Stimulated activated CD4-positive, alpha-beta T cell treated with anti-CD3 and anti-CD28 coated beads, Interleukin-12 subunit alpha, Interleukin-12 subunit beta, amount 100 ng/mL, for 4 hours (primary cell): Measurements from ENCODE around the gene CATSPER4.

Experiments used
- DNase-seq: peaks from one replicate; pipeline ENCODE4 v3.0.0-alpha.2; 2020

Gene CATSPER4

DNA sequence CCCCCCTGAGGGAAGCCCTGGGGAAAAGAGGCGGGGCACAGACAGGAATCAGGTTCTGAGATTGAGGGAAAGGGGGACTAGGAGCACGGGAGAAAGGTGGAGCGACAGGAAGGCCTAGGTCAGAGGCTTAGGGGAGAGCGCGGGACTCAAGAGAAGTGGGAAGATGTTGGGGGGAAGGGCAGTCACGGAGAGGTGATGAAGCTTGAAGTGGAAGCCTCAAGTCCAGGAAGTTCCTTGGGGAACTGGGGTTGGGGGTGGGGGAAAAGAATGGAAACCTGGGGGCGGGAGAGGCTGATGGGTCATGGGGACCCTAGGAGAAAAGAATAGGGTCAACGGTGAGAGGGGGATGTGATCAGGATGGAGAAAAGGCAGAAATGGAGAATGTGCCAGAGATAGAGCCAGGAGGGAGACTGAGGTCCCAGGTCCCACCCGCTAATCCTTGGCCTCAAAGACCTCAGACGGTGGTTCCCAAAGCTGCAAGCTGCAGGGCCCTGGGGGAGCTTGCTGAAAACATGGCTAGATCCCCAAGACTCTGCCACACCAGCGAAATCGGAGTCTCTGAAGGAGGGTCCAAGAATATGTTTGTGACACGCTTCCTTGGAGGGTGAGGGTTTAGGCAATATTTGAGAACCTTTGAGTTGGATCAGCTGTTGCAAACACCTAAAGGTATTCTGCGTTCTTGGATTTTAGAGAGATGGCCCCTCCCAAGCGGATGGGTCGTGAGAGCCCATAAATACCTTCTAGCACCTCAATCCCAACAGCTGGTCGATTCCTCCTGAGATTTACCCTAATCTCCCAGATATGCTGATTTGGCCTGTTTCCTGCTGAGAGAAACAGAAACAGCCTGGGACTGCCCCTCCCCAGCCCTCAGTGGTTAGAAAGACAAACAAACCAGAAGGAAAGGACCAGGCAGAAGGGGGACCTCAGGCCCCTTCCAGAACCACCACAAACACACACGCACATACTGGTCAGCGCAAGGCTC lies 25.2 kb upstream of the CATSPER4 start:
- DNase-seq = no peak

DNA sequence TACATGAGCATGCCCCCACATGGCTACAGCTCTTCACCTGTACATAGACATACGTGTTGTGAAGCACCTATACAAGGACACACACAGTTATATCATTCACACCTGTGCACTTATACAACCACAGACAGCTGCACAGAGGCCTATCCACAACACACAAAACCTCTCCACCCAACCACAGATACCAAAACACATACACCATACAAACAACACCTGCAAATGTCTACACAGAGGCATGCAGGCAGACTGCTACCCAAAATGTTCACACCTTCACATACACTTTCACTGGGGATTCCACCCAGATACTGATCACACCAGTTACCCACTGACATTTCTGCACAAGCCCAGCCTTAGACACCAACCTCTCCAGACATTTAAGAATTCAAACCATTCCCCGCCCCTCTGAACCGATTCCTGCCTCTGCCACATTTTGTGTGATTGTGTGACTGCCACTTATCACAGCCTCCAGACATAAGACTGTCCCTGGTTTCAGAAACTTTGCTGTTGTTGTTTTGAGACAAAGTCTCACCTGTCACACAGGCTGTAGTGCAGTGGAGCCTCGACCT lies 23.6 kb upstream of the CATSPER4 start:
- DNase-seq = no peak

DNA sequence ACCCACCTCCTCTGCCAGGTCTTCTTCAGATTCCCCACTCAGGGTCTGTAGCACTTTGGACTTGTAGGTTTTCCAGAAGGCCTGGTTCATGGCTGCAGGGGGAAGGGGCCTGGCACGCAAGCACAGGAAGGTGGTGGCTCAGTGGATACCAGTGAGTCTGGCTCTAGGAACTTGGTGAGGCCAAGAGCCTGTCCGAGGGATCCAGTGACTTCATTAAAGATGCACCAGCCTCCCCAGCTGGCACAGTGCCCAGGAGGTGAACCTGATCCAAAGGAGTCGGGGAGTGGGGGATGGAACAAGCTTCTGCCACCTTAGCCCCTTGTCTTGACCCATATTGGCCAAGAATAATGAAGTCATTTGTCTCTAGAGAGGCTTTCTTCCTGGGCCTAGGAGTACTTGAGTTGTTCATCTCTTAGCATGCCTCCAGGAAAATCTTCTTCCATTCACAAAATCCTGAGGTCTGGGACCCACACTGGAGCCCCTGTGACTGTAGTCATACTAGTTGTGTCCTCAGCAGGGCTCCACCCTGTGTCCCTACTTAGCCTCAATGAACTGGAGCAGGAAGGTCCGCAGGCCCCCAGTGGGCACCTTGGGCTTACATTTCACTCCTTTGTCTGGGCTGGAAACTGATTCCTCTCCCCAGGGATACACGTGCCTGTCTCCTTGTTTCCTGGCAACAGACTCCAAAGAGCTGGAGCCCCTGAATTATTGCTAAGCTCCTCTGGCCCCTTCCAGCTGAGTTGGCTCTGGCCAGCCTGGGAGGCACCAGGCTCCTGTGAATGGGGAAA lies 21.8 kb upstream of the CATSPER4 start, which contains the start of gene C1orf232:
Gene C1orf232 (minus strand): TSS at position 554 of the 788 bp plus-strand sequence. CDS start 464 bp downstream, at position 90.
- DNase-seq = no peak

DNA sequence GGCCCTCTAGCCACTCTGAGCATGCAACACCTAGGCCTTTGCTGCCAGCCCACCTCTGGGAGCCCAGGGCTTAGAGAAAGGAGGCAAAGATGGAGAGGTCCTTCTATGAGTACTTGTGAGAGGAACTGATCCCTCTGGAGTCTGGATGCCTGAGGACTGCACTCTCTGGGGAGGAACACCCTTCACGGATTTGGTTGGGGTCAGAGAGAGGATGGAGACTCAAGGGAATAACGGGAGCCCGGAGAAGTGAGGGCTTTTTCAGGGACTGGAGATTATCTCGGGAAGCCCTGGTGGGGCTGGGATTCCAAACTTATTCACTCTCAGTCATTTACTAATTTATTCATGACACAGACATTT lies 21.2 kb upstream of the CATSPER4 start:
- DNase-seq = no peak

DNA sequence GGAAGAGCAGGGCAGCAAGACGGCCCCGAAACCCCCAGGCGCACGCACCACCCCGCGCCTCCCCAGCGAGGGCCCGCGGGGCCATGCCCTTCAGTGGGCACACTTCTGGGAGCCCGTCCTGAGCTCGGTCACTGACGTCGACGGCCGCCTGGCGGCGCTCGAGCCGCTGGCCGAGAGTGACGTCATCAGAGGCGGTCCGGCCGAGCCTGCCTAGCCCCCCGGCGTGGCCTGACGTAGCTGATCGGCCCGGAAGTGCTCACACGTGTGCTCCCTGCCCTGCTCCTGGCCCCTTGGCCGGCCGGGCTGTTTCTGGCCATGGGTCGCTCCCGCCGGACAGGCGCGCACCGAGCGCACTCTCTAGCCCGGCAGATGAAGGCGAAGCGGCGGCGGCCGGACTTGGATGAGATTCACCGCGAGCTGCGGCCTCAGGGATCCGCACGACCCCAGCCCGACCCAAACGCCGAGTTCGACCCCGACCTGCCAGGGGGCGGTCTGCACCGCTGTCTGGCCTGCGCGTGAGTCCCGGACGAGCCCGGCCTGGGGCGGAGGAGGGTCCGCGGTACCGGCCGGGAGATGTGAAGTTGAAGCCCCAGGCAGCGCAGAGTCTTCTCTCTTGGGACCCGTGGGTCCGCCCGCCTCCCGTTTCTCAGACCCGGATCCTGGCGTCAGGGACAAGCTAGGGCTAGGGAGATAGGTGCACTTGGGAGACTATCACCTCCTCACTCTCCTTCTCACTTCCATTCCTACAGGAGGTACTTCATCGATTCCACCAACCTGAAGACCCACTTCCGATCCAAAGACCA lies 20.5 kb upstream of the CATSPER4 start, which contains the start of gene ZNF593:
Gene ZNF593 (plus strand): TSS at position 240 of the 803 bp plus-strand sequence. CDS start 76 bp downstream, at position 316.
- DNase-seq = peak; percentile 89

DNA sequence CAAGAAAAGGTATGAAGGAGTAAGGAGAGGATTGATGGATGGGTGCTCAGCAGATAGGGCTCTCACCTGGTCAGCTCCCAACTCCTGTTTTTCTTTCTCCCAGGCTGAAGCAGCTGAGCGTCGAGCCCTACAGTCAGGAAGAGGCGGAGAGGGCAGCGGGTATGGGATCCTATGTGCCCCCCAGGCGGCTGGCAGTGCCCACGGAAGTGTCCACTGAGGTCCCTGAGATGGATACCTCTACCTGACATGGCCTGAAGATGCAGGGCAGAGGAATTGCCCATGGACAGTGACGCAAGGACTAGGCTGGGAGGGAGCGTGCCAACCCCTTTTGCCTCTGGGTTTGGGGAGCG lies 20.0 kb upstream of the CATSPER4 start:
- no peak for DNase-seq

DNA sequence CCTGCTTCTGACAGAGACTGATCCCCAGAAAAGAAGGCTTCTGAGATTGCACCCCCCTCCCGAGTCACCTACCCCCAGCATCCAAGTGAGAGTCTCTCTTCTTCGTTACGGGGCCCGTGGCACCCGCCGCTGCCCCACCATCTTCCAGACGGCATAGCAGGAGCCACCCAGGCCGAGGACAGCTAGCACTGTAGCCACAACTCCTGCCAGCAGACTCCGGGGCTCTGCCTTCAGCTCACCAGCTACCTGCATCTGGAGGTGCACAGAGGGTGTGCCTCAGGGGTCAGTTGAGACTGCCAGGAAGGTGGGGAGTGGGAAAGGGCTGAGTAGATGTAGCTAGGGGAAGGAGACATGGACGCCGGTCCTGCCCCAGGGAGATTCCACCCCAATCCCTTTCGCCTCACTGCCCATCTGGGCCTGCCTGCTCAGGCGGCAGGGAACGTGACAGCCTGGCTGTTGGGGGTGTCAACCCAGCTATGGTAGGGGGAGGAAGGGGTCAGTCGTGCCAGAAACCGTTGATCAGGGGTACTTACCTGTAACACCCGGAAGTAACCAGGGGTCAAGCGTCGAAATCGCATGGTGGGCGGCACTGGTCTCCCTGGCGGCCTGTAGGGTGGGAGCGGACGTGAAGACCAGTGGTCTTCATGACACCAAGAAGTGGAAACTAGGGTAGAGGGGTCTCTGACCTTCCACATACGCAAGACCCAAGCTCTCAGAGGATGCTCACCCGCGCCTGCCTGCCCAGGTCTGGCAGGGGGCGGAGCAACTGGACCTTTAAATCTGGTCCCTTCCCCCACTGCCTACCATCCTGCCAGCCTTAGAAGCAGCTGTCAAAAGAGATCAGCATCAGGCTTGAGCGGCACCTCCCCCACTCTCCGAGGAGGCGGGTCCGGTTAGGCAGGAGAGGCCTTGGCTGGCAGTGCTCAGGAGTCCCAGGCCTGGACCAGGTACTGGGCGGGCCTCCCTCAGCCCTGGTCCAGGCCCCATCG lies 19.0 kb upstream of the CATSPER4 start, which contains the start of gene ZNF593OS:
Gene ZNF593OS (minus strand): TSS at position 749 of the 989 bp plus-strand sequence. CDS start 171 bp downstream, at position 578.
- no peak for DNase-seq

DNA sequence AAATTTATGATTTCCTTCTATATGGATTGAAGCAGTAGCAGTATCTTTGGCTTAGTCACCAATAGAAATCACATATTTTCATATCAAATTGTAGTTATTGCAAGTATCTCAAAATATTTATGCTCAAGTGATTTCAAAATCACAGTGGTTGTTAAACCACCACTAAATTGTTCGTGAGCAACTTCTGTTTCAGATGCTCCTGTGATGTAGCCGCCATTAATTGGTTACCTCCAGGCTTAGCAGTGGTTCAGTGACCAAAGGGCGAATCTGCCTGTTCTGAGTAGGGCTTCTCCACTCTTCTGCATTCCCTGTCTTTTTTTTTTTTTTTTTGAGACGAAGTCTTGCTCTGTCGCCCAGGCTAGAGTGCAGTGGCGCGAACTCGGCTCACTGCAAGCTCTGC lies 15.1 kb upstream of the CATSPER4 start:
- no peak for DNase-seq

DNA sequence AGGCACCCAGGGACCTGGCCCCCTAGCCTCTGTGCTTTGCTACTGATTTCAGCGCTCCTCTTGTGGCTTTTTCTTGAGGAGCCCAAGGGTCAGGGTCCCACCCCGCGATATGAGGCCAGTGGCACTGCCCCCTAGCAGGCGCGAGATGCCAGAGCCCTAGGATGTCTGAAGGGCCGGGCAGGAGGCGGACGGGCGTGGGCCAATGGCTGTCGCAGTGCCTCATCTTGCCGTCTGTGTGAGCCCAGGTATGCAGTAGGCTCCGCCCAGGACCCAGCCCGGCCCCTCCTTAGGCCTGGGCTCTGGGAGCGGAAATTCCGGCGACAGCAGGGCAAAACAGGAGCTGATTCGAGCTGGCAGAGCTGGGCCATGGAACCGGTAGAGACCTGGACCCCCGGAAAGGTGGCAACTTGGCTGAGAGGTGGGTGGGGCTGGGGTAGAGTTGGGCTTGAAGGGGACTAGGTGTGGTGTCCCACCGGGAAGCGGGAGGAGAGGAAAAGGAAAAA lies 13.2 kb upstream of the CATSPER4 start, which contains the start of gene CNKSR1:
Gene CNKSR1 (plus strand): TSS at position 310 of the 503 bp plus-strand sequence. CDS start 57 bp downstream, at position 367.
- no peak for DNase-seq

DNA sequence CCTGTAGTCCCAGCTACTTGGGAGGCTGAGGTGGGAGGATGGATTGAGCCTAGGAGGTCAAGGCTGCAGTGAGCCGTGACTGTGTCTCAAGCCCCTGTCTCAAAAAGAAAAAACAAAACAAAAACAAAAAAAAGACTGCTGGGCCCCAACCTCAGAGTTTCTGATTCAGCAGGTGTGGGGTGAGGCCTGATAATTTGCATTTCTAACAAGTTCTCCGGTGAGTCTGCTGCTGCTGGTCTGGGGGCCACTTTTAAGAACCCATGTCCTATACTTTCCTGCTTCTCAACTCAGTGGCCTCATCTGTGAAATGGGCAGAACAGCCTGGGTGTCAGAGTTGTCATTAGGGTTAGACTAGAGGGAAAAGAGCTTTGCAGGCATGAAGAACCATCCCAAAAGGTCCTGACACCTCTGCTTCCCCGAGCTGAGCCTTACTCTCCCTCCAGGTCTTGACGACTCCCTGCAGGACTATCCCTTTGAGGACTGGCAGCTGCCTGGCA lies 10.3 kb upstream of the CATSPER4 start:
- no peak for DNase-seq

DNA sequence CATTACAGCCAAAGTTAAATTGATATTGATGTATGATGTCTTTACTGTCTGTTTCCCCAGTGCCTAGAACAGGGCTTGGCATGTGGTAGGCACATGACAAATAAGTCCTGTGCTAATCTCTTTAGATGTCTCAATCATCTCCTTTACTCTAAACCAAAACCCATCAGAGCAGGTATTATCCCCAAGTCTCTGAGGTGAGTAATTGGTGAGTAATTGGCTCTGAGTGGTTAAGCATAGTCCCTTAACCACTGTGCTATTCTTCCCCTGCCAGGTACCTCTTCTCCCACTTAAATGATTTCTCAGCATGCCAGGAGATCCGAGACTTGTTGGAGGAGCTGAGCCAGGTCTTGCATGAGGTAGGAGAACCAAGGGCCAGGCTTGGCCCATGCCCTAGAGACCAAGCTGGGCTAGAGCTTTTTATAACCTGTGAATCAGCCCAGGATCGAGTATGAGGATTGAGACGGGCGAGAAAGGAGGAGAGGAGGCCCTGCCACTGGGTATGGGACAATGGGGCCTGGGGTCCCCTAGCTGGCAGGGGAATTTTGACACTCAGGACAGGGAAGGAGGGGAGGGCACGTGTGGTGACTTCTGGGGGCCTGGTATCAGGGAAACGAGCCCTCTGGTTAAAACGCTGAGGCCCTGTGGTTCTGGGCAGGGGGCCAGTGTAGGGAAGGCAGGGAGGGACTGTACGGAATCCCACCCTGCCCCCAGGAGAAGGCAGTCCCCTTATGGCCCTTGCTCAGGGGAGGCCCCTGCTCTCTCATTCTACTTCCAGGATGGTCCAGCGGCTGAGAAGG lies 8.6 kb upstream of the CATSPER4 start:
- no peak for DNase-seq

DNA sequence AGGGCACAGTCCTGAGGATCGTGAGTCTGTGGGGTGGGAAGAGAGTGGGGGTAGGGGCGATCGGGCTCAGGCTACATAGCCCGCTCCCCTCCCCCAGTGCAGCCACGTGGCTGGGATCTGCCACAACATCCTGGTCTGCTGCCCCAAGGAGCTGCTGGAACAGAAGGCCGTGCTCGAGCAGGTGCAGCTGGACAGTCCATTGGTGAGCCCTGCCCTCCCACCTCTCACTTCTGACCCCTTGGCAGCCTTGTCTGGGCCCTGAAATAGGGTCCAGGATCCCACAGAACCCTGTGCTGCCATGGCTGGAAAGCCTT lies 8.1 kb upstream of the CATSPER4 start:
- no peak for DNase-seq

DNA sequence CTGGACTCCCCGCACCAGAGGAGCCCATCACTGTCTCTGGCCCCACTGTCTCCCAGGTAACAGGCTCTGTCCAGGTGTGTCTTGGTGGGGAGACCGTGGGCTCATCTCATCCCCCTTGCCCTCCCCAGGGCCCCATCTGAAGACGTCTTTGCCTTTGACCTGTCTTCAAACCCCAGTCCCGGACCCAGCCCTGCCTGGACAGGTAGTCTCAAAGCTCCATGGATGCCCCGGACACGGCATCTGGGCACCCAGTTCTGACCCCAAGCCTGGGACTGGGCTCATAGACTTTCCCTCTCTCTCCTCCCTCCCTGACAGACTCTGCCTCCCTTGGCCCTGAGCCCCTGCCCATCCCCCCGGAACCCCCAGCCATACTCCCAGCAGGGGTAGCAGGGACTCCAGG lies 6.3 kb upstream of the CATSPER4 start:
- no peak for DNase-seq

DNA sequence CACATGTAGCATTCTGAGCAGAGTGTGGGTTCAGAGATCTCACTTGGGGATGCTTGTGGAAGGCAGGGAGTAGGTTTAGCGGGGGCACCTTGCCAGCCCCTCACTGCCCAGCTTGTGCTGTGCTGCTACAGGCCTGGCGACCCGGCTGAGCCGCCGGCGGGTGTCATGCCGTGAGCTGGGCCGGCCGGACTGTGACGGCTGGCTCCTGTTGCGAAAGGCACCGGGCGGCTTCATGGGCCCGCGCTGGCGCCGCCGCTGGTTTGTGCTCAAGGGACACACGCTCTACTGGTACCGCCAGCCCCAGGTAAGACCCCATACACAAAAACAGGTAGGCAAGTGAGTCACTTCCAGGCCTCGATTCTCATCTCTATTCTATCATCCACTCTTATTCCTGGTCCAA lies 5.5 kb upstream of the CATSPER4 start:
- no peak for DNase-seq

DNA sequence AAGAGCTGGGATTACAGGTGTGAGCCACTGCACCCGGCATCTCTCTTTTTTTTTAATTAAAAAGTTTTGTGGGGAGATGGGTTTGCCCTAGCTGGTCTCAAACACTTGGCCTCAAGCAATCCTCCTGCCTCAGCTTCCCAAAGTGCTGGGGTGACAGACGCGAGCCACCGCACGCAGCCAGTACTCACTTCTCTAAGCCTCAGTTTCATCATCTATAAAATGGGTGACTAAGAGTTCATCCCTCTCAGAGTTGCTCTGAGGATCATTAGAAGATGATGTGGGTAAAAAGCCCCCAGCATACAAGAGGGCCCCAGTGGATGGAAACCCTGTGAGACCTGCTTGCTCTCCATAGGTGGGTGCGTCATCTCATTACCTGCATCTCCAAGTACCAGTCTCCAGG lies 2.5 kb upstream of the CATSPER4 start:
- DNase-seq = no peak

DNA sequence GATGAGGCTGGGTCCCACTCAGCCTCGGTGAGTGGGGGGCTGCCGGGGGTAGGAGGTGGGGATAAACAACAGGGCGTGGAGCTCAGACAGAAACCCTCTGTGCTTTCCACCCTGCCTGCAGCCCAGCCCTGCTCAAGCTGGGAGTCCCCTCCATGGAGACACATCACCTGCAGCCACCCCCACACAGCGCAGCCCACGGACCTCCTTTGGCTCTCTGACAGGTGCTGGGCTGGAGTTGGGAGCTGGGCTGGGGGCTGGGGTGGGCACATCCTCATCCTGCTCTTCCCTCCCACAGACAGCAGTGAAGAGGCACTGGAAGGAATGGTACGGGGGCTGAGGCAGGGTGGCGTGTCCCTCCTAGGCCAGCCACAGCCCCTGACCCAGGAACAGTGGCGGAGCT lies 1.9 kb upstream of the CATSPER4 start:
- DNase-seq = no peak

DNA sequence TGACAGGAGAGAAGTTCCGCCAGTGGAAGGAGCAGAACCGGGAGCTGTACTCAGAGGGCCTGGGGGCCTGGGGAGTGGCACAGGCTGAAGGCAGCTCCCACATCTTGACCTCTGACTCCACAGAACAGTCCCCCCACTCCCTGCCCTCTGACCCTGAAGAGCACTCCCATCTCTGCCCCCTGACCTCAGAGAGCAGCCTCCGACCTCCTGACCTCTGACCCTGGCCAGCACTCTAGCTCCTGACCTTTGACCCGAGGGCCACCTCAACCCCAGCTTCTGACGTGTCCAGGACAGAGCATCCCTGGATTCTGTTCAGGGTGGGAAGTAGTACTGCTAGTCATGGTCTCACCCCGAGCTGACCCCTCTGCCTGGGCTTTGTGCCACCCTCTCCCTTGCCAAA lies 1.1 kb upstream of the CATSPER4 start:
- no peak for DNase-seq

DNA sequence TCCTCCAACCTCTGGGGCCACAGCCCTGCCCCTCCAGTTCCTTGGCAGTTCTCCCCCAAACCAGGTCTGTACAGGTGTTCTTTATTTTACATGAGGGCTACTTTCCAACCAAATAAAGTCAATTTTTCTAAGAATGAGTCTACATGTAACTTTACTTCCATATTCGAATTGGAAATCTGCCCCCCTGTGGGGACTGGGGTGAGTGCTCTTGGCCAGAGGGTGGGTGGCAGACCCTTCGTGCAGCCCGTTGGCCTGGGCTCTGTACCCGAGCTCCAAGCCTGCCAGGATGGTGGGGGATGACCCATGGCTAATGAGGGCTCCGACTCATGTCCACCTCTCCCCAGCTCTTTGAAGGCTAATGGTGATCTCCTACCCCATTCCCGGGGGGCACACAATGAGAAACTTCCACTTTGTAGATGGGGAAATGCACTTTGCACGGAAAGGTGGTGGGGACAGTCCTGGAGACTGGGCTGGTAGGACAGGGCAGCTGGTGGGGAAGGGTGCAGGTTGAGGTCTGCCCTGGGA lies 589 bp upstream of the CATSPER4 start:
- no peak for DNase-seq

DNA sequence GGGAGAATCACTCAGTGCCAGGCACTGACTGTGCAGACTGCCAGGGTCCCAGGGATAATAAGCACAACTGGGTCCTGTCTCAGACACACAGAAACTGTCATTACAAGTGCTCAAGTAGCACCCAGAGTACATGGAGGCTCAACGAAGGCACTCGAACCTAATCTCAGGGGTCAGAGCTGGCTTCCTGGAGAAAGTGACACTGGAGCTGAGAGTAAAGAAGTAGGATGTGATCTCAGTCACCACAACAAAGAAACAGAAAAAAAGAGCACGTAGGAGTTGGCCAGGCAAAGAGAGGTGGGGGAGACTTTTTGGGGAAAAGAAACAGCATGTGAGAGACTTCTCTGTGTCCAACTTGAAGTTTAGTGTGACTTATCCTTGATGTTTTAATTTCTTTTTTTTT lies 1.3 kb downstream of the CATSPER4 start:
- DNase-seq = no peak

DNA sequence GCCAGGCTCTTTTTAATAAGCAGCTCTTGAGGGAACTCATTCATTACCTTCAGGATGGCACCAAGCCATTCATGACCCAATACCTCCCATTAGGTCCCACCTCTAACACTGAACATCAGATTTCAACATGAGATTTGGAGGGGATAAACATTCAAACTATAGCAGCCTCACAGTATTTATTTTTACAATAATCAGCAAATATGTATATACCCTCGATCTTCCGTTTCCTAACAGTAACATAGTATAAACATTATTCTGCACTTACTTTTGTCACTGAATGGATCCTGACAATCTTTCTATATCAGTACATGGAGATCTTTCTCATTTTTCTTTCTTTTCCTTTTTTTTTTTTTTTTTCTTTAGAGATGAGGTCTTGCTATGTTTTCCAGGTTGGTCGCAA lies 5.4 kb downstream of the CATSPER4 start:
- no peak for DNase-seq
